Muscle layer of colon (tissue), 2 donors: ENCODE results near the gene RTL3.

ENCODE experiments used
- H3K27ac ChIP-seq: one replicate; pipeline ENCODE4 v1.7.0; 2013; ENCODE audit warnings: low read depth, mild to moderate bottlenecking, low read length, moderate library complexity
- H3K27me3 ChIP-seq, 2 donors: one replicate each; pipeline ENCODE4 v1.7.0; 2013; ENCODE audit warnings: low read length in 2 of 2, mild to moderate bottlenecking in 2 of 2; ENCODE audit not compliant: insufficient read depth in 2 of 2, control insufficient read depth in 1 of 2
- H3K36me3 ChIP-seq: one replicate; pipeline ENCODE4 v1.7.0; 2013; ENCODE audit warnings: mild to moderate bottlenecking, low read length; ENCODE audit not compliant: insufficient read depth
- H3K4me1 ChIP-seq: one replicate; pipeline ENCODE4 v1.7.0; 2013; ENCODE audit warnings: mild to moderate bottlenecking, low read length; ENCODE audit not compliant: insufficient read depth
- H3K4me3 ChIP-seq, 2 donors: one replicate each; pipeline ENCODE4 v1.7.0; 2013; ENCODE audit warnings: low read length in 2 of 2, low read depth in 1 of 2, mild to moderate bottlenecking in 1 of 2, moderate library complexity in 1 of 2
- H3K9ac ChIP-seq: one replicate; pipeline ENCODE4 v1.7.0; 2013; ENCODE audit warnings: low read length
- H3K9me3 ChIP-seq: one replicate; pipeline ENCODE4 v1.7.0; 2013; ENCODE audit warnings: mild to moderate bottlenecking, low read length
- donor health status: abdominal sarcoma.
- donor health status: Adenocarcinoma of cecum.

Gene RTL3

GRCh38 chrX:78658845-78659744 lies at the start of gene RTL3:
Gene RTL3, minus strand, starts transcription at chrX:78659328. Its CDS starts 908 bp downstream, at chrX:78658420.
- no peak within 1 kb of the TSS for H3K4me3 ChIP-seq
- H3K9me3 ChIP-seq: no peaks in the 10 kb centered on the region
- no peaks in the 10 kb centered on the region for H3K4me1 ChIP-seq
- peaks cover 0 to 4% of the 10 kb centered on the region in 2 donors for H3K27me3 ChIP-seq
- no peak within 1 kb of the TSS for H3K27ac ChIP-seq
- H3K9ac ChIP-seq: no peak within 1 kb of the TSS
- H3K36me3 ChIP-seq: no peaks in the 10 kb centered on the region

GRCh38 chrX:78708816-78709215 lies 49.7 kb upstream of the RTL3 start:
- H3K4me1 ChIP-seq: no peaks in the 10 kb centered on the region
- H3K36me3 ChIP-seq: no peaks in the 10 kb centered on the region
- no peaks in the 10 kb centered on the region for H3K9me3 ChIP-seq
- H3K4me3 ChIP-seq: no peak overlapping the region
- H3K27ac ChIP-seq: no peak overlapping the region
- H3K9ac ChIP-seq: no peak overlapping the region
- peaks cover 0 to 7% of the 10 kb centered on the region in 2 donors for H3K27me3 ChIP-seq

- no peaks in the 10 kb centered on the region for H3K4me1 ChIP-seq
- H3K9me3 ChIP-seq: no peaks in the 10 kb centered on the region
- no peak overlapping the region for H3K9ac ChIP-seq
- no peak overlapping the region for H3K27ac ChIP-seq
- no peak overlapping the region for H3K4me3 ChIP-seq
- no peaks in the 10 kb centered on the region for H3K36me3 ChIP-seq
- peaks cover 0 to 7% of the 10 kb centered on the region in 2 donors for H3K27me3 ChIP-seq
These were observed 49.1 kb upstream of the RTL3 start for GRCh38 chrX:78708262-78708661.

- Histone ChIP-seq H3K4me3 (no peak overlapping the region), H3K9me3 (no peaks in the 10 kb centered on the region), H3K36me3 (no peaks in the 10 kb centered on the region), H3K4me1 (no peaks in the 10 kb centered on the region), H3K27me3 (no peaks in the 10 kb centered on the region), H3K9ac (no peak overlapping the region), H3K27ac (no peak overlapping the region)
These were observed 46.9 kb upstream of the RTL3 start for GRCh38 chrX:78706071-78706470.

GRCh38 chrX:78693536-78693935 lies 34.4 kb upstream of the RTL3 start:
- H3K9me3 ChIP-seq: no peaks in the 10 kb centered on the region
- H3K36me3 ChIP-seq: no peaks in the 10 kb centered on the region
- H3K9ac ChIP-seq: no peak overlapping the region
- H3K27ac ChIP-seq: no peak overlapping the region
- no peaks in the 10 kb centered on the region for H3K4me1 ChIP-seq
- no peak overlapping the region for H3K4me3 ChIP-seq
- no peaks in the 10 kb centered on the region for H3K27me3 ChIP-seq

- no peaks in the 10 kb centered on the region for H3K36me3 ChIP-seq
- H3K4me1 ChIP-seq: no peaks in the 10 kb centered on the region
- no peak overlapping the region for H3K27ac ChIP-seq
- no peak overlapping the region for H3K4me3 ChIP-seq
- no peaks in the 10 kb centered on the region for H3K9me3 ChIP-seq
- no peaks in the 10 kb centered on the region for H3K27me3 ChIP-seq
- no peak overlapping the region for H3K9ac ChIP-seq
These were observed 33.9 kb upstream of the RTL3 start for GRCh38 chrX:78693012-78693411.

GRCh38 chrX:78687586-78687985 lies 28.5 kb upstream of the RTL3 start:
- H3K4me1 ChIP-seq: no peaks in the 10 kb centered on the region
- no peaks in the 10 kb centered on the region for H3K9me3 ChIP-seq
- H3K27ac ChIP-seq: no peak overlapping the region
- no peaks in the 10 kb centered on the region for H3K36me3 ChIP-seq
- H3K27me3 ChIP-seq: no peaks in the 10 kb centered on the region
- H3K4me3 ChIP-seq: no peak overlapping the region
- no peak overlapping the region for H3K9ac ChIP-seq

GRCh38 chrX:78673246-78673645 lies 14.1 kb upstream of the RTL3 start:
- no peak overlapping the region for H3K9ac ChIP-seq
- H3K4me1 ChIP-seq: no peaks in the 10 kb centered on the region
- H3K36me3 ChIP-seq: no peaks in the 10 kb centered on the region
- no peak overlapping the region for H3K4me3 ChIP-seq
- no peak overlapping the region for H3K27ac ChIP-seq
- no peaks in the 10 kb centered on the region for H3K9me3 ChIP-seq
- H3K27me3 ChIP-seq: peaks cover 0 to 5% of the 10 kb centered on the region in 2 donors

- H3K4me3 ChIP-seq: no peak overlapping the region
- H3K27me3 ChIP-seq: peaks cover 0 to 4% of the 10 kb centered on the region in 2 donors
- no peaks in the 10 kb centered on the region for H3K4me1 ChIP-seq
- no peak overlapping the region for H3K27ac ChIP-seq
- no peaks in the 10 kb centered on the region for H3K36me3 ChIP-seq
- H3K9me3 ChIP-seq: no peaks in the 10 kb centered on the region
- H3K9ac ChIP-seq: no peak overlapping the region
These were observed 6.2 kb upstream of the RTL3 start for GRCh38 chrX:78665342-78665741.

GRCh38 chrX:78661836-78662235 lies 2.7 kb upstream of the RTL3 start:
- Histone ChIP-seq H3K27ac (no peak overlapping the region), H3K4me1 (no peaks in the 10 kb centered on the region), H3K9ac (no peak overlapping the region), H3K4me3 (no peak overlapping the region), H3K36me3 (no peaks in the 10 kb centered on the region), H3K9me3 (no peaks in the 10 kb centered on the region), H3K27me3 (peaks cover 0 to 4% of the 10 kb centered on the region in 2 donors)

GRCh38 chrX:78659955-78660354 lies 827 bp upstream of the RTL3 start:
- Histone ChIP-seq H3K36me3 (no peaks in the 10 kb centered on the region), H3K27me3 (peaks cover 0 to 4% of the 10 kb centered on the region in 2 donors), H3K9me3 (no peaks in the 10 kb centered on the region), H3K27ac (no peak overlapping the region), H3K4me1 (no peaks in the 10 kb centered on the region), H3K4me3 (no peak overlapping the region), H3K9ac (no peak overlapping the region)

GRCh38 chrX:78658414-78658813 lies 714 bp downstream of the RTL3 start:
- Histone ChIP-seq H3K4me3 (no peak overlapping the region), H3K9ac (no peak overlapping the region), H3K27me3 (peaks cover 0 to 4% of the 10 kb centered on the region in 2 donors), H3K9me3 (no peaks in the 10 kb centered on the region), H3K27ac (no peak overlapping the region), H3K4me1 (no peaks in the 10 kb centered on the region), H3K36me3 (no peaks in the 10 kb centered on the region)
